GM23248 (cell line): ENCODE measurements around the gene CCNG1. TPM values are rescaled to one million over a fixed set of nuclear protein-coding genes. Genes with fewer than 3 reads are reported as not detected.

Experiments
- DNase-seq: peaks from one replicate; pipeline ENCODE4 v3.0.0-alpha.2; 2015
- H2AFZ ChIP-seq: fragments of 200-600 bp; sonication (generic); 2 replicates; pipeline ENCODE4 v1.6.1; 2016; ENCODE audit warnings: antibody characterized with exemption
- H3F3A ChIP-seq: fragments of 200-600 bp; sonication (generic); 2 replicates; pipeline ENCODE4 v1.6.1; 2016; ENCODE audit warnings: mild to moderate bottlenecking, antibody characterized with exemption, mixed run types; ENCODE audit not compliant: insufficient read depth
- H3K27ac ChIP-seq: fragments of 200-600 bp; sonication (generic); 2 replicates; pipeline ENCODE4 v1.5.1; 2016; ENCODE audit warnings: mild to moderate bottlenecking
- H3K27me3 ChIP-seq: fragments of 200-600 bp; sonication (generic); replicated peaks from 2 replicates; pipeline ENCODE4 v1.6.1; 2016; ENCODE audit warnings: mild to moderate bottlenecking; ENCODE audit not compliant: insufficient read depth
- H3K36me3 ChIP-seq: fragments of 200-600 bp; sonication (generic); 2 replicates; pipeline ENCODE4 v1.6.1; 2016; ENCODE audit warnings: low read depth, mild to moderate bottlenecking
- H3K4me1 ChIP-seq: fragments of 200-600 bp; sonication (generic); 2 replicates; pipeline ENCODE4 v1.6.1; 2016; ENCODE audit warnings: mild to moderate bottlenecking; ENCODE audit not compliant: insufficient read depth
- H3K4me2 ChIP-seq: fragments of 200-600 bp; sonication (generic); one replicate; pipeline ENCODE4 v1.6.1; 2016; ENCODE audit warnings: mild to moderate bottlenecking; ENCODE audit not compliant: unreplicated experiment
- H3K4me3 ChIP-seq: fragments of 200-600 bp; sonication (generic); 2 replicates; pipeline ENCODE4 v1.5.1; 2016; ENCODE audit warnings: mild to moderate bottlenecking
- H3K79me2 ChIP-seq: fragments of 200-600 bp; sonication (generic); 2 replicates; pipeline ENCODE4 v1.6.1; 2016; ENCODE audit warnings: mild to moderate bottlenecking; ENCODE audit not compliant: insufficient read depth
- H3K9ac ChIP-seq: fragments of 200-600 bp; sonication (generic); 2 replicates; pipeline ENCODE4 v1.6.1; 2016; ENCODE audit warnings: mild to moderate bottlenecking
- H3K9me2 ChIP-seq: fragments of 200-600 bp; sonication (generic); 2 replicates; pipeline ENCODE4 v1.6.1; 2016; ENCODE audit warnings: mixed run types, mild to moderate bottlenecking, moderate library complexity; ENCODE audit not compliant: insufficient read depth
- H3K9me3 ChIP-seq: fragments of 200-600 bp; sonication (generic); one replicate; pipeline ENCODE4 v1.6.1; 2017; ENCODE audit warnings: low read depth
- H4K20me1 ChIP-seq: fragments of 200-600 bp; sonication (generic); 2 replicates; pipeline ENCODE4 v1.6.0; 2016; ENCODE audit not compliant: insufficient read depth
- EZH2 ChIP-seq: fragments of 200-600 bp; sonication (generic); IDR thresholded peaks from 2 replicates; pipeline ENCODE4 v1.6.1; 2018; ENCODE audit warnings: antibody characterized with exemption, mild to moderate bottlenecking; ENCODE audit not compliant: insufficient read depth, poor library complexity, severe bottlenecking
- EZH2phosphoT487 ChIP-seq: fragments of 200-600 bp; sonication (generic); IDR thresholded peaks from 2 replicates; pipeline ENCODE4 v1.6.1; 2018; ENCODE audit warnings: antibody characterized with exemption, moderate library complexity, mild to moderate bottlenecking, low read depth; ENCODE audit not compliant: insufficient read depth
- WGBS, 2 experiments: methylation state at CpG; one replicate each; pipeline ENCODE4 v1.1.6; 2015 to 2017; ENCODE audit warnings: low lambda C conversion rate in 2 of 2, low coverage in 1 of 2; ENCODE audit errors: missing lambda C conversion rate in 2 of 2; 5-methylcytosine and 5-hydroxymethylcytosine counted together
- in situ Hi-C: fragments of 300-500 bp; cut with MboI; formaldehyde crosslinking; loops from 2 replicates; pipeline ENCODE4 v1.15.0; 2020
- polyA plus RNA-seq: library from polyadenylated mRNA; unstranded; fragments of >200 nt; fragmentation: Nextera tagmentation; extraction: Ambion mirVana; gene quantifications from 2 replicates; pipeline ENCODE4 v1.2.1, GENCODE V29; 2016
- small RNA-seq: library from RNA; depleted of rRNA; stranded (forward); fragments of <200 nt; gene quantifications from one replicate; pipeline ENCODE3, GENCODE V24; 2014; ENCODE audit warnings: low read depth, low replicate concordance
- total RNA-seq: library from RNA; depleted of rRNA; stranded (reverse); fragments of >200 nt; shearing (Covaris generic); gene quantifications from 2 replicates; pipeline ENCODE4 v1.2.3, GENCODE V29; 2014; rRNA removed

Gene CCNG1
- total and polyA plus RNA-seq, 2 experiments from 2014 or later = 101 to 166 TPM

GRCh38 chr5:163478982-163479271 is 41.5 kb downstream of the CCNG1 start:
- WGBS, 2 experiments = 96 to 100% methylated on average over 1 of the region's 1 CpG

DNA sequence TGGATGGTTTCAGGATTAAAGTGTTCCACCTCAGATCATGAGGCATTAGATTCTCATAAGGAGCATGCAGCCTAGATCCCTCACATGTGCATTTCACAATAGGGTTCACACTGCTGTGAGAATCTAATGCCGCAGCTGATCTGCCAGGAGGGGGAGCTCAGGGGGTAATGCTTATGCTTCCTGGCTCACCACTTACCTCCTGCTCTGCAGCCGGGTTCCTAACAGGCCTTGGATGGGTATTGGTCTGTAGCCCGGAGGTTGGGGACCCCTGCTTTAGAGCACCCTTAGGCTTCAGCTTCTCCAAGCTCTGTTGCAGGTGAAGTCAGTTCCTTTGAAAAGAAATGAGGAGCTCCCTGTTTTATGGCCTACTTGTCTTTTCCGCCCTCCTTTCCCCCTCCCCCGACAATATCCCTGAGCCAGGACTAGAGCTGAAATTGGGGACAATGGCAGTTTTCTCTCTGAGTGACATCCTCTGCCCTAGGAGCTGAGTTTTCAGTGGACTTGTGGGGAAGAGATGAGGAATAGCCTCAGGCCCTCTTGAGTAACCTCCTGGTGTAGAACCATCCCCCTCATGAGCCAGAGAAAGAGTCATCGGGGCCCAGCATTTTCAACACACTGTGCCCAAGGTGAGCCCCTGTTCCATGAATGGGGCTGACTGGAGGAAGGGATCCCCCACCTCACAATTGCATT is 51.8 kb downstream of the CCNG1 start:
- Histone ChIP-seq H3K27ac (no peak overlapping the region), H3F3A (no peaks in the 10 kb centered on the region), H4K20me1 (no peaks in the 10 kb centered on the region), H3K4me2 (no peak overlapping the region), H3K9ac (no peak overlapping the region), H3K9me3 (no peaks in the 10 kb centered on the region), H3K27me3 (no peaks in the 10 kb centered on the region), H3K4me3 (no peak overlapping the region), H2AFZ (no peak overlapping the region), H3K36me3 (peaks cover 3% of the 10 kb centered on the region), H3K9me2 (no peaks in the 10 kb centered on the region), H3K4me1 (no peaks in the 10 kb centered on the region), H3K79me2 (no peaks in the 10 kb centered on the region)
- in situ Hi-C loops = no loop called here
- 84 to 87% methylated on average over 6 of the region's 6 CpGs for WGBS, 2 experiments
- no peak for TF ChIP-seq EZH2
- TF ChIP-seq EZH2phosphoT487 = no peak
- DNase-seq = peak; percentile 30

More at GRCh38 chr5:163478982-163479271, 41.5 kb downstream of the CCNG1 start:
- no peak for TF ChIP-seq EZH2phosphoT487
- TF ChIP-seq EZH2 = no peak
- Histone ChIP-seq H3K27ac (no peak overlapping the region), H2AFZ (peak overlapping the region; percentile 3; the same call in 1 of the 2 replicates), H3K9me3 (no peaks in the 10 kb centered on the region), H3K27me3 (no peaks in the 10 kb centered on the region), H3K79me2 (no peaks in the 10 kb centered on the region), H3K9ac (no peak overlapping the region), H3K9me2 (no peaks in the 10 kb centered on the region), H4K20me1 (no peaks in the 10 kb centered on the region), H3K4me3 (no peak overlapping the region), H3K4me2 (no peak overlapping the region), H3K4me1 (peaks cover 13% of the 10 kb centered on the region), H3K36me3 (no peaks in the 10 kb centered on the region), H3F3A (peaks cover 9% of the 10 kb centered on the region; the same call in 1 of the 2 replicates)
- in situ Hi-C loops = no loop called here
- DNase-seq = no peak

DNA sequence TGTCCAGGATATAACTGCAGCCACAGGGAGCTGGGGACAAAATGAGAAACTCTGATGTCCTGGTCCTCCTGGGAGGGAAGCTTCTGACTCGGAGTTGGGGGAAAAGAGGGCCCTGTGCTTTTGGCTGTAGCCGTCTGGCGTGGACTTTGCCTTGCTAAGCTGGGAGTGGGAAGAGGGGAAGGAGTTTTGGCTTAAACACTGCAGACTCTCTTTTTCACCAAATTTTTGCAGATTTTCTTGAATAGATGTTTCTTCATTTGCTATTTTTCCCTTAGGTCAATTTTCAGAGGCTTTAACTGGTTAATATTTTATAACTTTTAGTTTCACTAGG is 52.3 kb downstream of the CCNG1 start:
- H3K27me3 ChIP-seq = no peaks in the 10 kb centered on the region
- peaks cover 3% of the 10 kb centered on the region for H3K36me3 ChIP-seq
- no peaks in the 10 kb centered on the region for H3K9me2 ChIP-seq
- H3K79me2 ChIP-seq = no peaks in the 10 kb centered on the region
- 93 to 98% methylated on average over 3 of the region's 3 CpGs for WGBS, 2 experiments
- no peak overlapping the region for H3K27ac ChIP-seq
- TF ChIP-seq EZH2phosphoT487 (no peak), EZH2 (no peak)
- DNase-seq = no peak
- no peaks in the 10 kb centered on the region for H3K4me1 ChIP-seq
- no peak overlapping the region for H3K4me3 ChIP-seq
- H3K9ac ChIP-seq = no peak overlapping the region
- no peaks in the 10 kb centered on the region for H4K20me1 ChIP-seq
- no peak overlapping the region for H3K4me2 ChIP-seq
- in situ Hi-C loops = no loop called here
- H3F3A ChIP-seq = no peaks in the 10 kb centered on the region
- H3K9me3 ChIP-seq = no peaks in the 10 kb centered on the region
- H2AFZ ChIP-seq = no peak overlapping the region

Small RNA genes lying within 50 kb of the gene (small RNA-seq; reads per million reads assigned to genes)
- gene AC008723.1 = not detected

Other genes with a start within 250 kb of the CCNG1 start
- 2.7 and 4.9 TPM in 2 replicates for gene NUDCD2, start 22.5 kb downstream of the CCNG1 start, total RNA-seq
- 57.8 and 59.0 TPM in 2 replicates for gene NUDCD2, start 22.5 kb downstream of the CCNG1 start, polyA plus RNA-seq
- gene HMMR, start 23.0 kb downstream of the CCNG1 start, total RNA-seq = 10.7 and 13.9 TPM in 2 replicates
- gene HMMR, start 23.0 kb downstream of the CCNG1 start, polyA plus RNA-seq = 16.4 and 16.8 TPM in 2 replicates
- gene MAT2B, start 68.0 kb downstream of the CCNG1 start, total RNA-seq = 61.3 and 63.1 TPM in 2 replicates
- gene MAT2B, start 68.0 kb downstream of the CCNG1 start, polyA plus RNA-seq = 95.5 and 98.8 TPM in 2 replicates